Measurements from ENCODE around the gene BBS10.
"Not testable (repeated sequence)": the region's sequence is repeated elsewhere in the genome, so short reads cannot be mapped to it uniquely, and the experiment has no call there.

Gene BBS10

DNA sequence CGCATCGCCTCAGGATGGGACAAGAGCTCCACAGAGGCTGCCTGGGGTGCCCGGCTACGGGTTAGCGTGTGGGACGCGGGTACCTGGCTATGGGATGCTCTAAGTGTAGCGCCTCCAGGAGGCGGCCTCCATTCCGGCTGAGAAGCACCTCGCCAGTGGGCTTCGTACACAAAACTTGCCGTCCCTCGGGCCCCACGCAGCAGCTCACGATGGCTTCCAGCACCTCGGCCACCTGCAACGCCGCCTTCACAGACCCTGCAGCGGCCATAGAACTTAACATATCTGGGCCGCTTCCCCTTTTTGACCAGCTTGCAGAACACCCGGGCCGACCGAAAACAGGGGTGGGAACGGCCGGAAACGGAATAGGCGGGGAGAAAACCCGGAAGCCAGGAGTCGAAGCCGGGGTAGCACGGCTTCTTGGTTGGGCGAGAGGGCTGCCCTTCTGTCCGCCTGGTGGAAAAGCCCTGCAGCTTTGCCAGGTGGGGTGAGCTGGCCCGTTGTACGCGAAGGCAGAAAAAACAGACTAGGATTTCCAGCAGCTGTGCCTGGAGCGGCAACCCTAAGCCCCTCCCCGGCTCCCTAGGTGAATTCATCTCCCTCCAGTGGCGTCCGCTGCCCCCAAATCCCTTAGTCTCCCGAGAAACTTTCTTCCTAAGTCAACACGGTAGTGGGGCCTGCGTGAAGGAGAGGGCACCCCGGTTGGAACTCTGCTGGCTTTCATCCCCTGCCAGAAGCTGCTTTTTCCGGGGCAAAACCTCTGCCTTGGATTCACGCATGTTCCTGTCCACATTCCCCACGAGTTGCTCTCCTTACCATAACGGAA lies at the start of gene BBS10:
TSS of gene BBS10 (minus strand) at position 337 of the 823 bp plus-strand sequence. CDS start at position 280, 57 bp downstream.
- peak; percentile 91 for DNase-seq

DNA sequence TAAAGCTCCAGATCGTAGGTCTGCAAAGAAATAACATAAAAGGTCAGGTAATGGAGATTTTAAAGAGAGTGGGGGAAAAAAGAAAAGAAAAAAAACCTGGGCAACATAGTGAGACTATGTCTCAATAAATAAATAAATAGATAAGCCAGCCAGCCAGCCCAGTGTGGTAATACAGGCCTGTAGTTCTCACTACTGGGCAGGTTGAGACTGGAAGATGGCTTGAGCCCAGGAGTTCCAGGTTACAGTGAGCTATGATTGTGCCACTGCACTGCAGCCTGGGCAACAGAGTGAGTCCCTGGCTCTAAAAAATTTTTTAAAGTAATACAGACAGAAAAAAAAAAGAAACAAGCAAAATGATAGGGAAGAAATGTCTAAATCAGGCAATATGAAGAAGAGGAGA lies 43.2 kb upstream of the BBS10 start:
- DNase-seq = no peak

DNA sequence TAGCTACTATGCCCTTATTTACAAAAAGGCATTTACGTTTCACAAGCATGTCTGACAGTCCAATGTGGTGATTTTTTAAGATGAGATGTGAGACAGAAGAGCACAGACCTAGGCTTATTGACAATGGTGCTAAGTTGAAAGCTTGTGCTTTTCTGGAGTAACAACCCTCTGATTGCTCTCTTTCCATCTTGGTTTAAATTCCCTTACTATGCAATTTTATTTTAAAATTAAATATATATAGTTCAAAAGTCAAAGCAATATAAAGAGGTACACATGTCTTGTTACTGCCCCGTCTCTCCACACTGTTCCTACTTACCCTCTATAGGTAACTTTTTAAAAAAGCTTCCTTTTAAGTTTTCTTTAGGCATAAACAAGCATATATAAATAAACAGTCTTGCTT lies 39.4 kb upstream of the BBS10 start:
- no peak for DNase-seq

DNA sequence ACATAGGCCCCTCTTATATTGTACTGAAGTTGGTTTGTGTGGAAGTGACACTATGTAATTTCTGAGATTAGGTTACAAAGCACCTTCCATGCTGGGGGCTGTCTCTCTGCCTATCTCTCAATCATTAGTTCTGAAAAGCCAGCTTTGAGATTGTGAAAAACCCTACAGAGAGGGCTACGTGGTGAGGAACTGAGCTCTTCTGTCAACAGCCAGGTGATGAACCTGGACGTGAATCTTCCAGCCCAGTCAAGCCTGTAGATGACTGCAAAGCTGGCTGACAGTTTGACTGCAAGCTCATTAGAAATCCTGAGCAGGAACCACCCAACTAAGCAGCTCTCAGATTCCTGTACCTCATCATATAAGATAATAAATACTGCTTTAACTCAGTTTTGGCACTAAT lies 36.3 kb upstream of the BBS10 start:
- DNase-seq = no peak

DNA sequence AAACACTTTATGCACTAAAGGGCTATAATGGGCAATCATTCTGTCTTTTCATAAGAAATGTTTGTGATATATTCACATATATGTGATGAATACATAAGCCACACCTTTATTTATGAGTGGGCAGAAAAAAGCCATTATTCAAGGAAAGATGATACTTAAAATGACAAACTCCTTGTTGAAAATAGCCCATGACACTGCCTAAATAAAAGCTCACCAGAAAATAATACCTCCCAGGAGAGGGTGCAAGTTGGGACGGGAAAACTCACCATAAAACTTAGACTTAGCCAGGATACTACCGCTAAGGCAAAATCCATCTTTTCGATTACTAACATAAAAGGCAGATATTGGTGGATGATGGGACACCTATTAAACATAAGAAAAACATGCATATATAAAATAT lies 35.8 kb upstream of the BBS10 start:
- no peak for DNase-seq

DNA sequence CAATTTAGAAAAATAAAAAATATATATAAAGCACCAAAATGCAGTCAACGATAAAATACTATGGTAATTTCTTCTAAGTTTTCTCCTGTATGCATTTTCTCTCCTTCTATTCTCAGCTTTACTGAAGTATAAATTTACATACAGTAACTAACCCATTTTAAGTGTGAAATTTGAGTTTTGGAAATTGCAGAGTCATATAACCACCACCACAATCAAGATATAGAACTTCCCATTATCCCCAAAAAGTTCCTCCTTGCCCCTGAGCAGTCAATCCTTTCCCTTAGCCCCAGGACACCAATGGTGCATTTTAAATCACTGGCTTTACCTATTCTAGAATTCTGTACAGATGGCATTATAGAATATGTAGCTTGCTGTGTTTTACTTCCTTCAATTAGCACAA lies 31.0 kb upstream of the BBS10 start:
- no peak for DNase-seq

DNA sequence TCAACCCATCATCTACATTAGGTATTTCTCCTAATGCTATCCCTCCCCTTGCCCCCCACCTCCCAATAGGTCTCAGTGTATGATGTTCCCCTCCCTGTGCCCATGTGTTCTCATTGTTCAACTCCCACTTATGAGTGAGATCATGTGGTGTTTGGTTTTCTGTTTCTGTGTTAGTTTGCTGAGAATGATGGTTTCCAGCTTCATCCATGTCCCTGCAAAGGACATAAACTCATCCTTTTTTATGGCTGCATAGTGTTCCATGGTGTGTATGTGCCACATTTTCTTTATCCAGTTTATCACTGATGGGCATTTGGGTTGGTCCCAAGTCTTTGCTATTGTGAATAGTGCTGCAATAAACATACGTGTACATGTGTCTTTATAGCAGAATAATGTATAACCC lies 28.7 kb upstream of the BBS10 start:
- not testable (repeated sequence) for DNase-seq

DNA sequence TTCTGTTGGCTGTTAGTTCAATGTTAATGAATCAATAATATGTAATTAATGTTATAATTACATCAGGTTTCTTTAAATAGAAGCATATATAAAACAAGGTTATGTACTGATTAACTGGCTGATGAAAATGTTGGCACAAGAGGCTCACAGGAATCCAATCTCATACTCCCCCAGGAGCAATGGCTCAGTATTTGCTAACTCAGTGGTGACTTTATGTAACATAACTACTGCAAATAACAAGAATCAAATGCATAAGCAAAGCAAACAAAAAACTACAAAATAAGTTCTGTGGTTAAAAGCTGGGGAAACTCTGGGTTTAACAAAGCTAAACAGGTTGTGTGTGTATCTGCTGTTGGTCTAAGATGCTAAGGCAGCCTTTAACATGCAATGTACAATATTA lies 27.7 kb upstream of the BBS10 start:
- no peak for DNase-seq

DNA sequence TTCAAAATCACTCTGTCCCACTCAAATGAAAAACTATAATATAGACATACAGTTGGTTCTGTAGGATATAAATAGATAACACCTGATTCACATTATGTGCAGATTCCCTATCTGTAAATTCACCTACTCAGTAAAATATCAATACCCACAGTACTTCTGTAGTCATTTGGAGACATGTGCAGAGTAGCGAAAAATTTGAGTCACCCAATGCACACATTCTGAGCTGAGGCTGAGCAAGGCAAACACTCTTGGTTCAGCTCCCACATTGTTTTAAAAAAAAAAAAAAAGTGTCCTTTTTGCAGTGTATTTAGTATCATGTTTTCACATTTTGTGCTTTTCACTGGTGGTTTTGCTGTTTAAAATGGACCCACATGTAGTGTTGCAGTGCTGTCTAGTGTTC lies 27.3 kb upstream of the BBS10 start:
- DNase-seq = peak; percentile 5

DNA sequence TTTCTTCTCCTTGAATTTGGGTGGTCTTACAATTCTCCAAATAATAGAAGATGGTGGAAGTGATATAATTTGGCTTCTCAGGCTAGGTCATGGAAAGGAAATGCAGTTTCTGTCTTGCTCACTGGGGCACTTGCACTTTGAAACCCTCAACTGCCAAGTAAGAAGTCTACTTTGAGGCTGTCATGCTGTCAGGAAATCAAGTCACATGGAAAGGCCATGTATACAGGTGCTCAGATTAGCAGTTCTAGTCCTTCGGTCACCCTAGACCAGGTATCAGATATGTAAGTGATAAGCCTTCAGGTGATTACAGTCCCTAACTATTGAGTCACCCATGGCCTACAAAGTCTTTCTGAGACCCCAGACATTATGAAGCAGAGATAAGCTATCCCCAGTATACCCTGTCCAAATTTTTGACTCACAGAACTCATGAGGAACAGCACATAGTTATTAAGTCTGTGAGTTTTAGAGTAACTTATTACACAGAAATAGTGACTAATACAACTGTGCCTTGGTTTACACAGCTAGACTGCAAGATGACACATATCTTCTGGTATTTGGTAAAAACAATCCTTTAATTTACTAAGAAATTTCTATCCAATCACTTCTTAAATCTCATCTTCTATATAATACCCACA lies 26.3 kb upstream of the BBS10 start:
- no peak for DNase-seq

DNA sequence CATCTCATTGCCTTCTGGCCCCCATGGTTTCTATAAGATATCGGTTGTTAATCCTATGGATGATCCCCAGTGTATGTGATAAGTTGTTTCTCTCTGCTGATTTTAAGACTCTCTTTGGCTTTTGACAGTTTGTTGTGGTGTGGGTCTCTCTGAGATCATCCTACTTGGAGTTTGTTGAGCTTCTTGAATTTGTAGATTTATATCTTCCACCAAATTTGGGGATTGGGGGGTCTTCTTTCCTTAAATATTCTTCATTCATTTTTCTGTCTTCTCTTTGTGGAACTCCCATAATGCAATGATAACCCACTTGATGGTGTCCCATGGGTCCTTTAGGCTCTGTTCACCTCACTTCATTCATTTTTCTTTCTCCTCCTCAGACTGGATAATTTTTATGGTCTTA lies 20.0 kb upstream of the BBS10 start:
- DNase-seq = no peak

DNA sequence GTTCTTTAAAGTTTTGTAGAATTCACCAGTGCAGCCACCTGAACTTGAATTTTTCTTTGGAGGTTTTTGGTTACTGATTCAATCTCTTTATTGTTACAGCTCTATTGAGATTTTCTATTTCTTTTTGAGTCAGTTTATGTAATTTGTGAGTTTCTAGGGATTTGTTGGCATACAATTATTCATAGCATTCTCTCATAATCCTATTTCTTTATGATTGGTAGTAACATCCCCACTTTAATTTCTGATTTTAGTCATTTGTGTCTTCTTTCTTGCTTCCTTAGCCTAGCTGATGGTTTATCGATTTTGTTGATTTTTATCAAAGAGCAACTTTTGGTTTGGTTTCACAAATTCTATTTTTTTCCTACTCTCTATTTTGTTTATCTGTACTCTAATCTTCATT lies 17.9 kb upstream of the BBS10 start:
- DNase-seq = no peak

DNA sequence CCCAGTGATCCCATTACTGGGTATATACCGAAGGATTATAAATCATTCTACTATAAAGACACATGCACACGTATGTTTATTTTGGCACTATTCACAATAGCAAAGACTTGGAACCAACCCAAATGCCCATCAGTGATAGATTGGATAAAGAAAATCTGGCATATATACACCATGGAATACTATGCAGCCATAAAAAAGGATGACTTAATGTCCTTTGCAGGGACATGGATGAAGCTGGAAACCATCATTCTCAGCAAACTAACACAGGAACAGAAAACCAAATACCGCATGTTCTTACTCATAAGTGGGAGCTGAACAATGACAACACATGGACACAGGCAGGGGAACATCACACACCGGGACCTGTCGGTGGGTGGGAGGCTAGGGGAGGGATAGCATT lies 15.9 kb upstream of the BBS10 start:
- not testable (repeated sequence) for DNase-seq

DNA sequence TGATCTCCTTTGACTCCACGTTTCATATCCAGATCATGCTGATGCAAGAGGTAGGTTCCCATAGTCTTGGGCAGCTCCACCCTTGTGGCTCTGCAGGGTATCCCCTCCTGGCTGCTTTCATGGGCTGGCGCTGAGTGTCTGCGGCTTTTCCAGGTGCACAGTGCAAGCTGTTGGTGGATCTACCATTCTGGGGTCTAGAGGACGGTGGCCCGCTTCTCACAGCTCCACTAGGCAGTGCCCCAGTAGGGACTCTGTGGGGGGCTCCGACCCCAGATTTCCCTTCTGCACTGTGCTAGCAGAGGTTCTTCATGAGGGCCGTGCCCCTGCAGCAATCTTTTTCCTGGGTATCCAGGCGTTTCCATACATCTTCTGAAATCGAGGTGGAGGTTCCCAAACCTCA lies 12.1 kb upstream of the BBS10 start:
- no peak for DNase-seq

DNA sequence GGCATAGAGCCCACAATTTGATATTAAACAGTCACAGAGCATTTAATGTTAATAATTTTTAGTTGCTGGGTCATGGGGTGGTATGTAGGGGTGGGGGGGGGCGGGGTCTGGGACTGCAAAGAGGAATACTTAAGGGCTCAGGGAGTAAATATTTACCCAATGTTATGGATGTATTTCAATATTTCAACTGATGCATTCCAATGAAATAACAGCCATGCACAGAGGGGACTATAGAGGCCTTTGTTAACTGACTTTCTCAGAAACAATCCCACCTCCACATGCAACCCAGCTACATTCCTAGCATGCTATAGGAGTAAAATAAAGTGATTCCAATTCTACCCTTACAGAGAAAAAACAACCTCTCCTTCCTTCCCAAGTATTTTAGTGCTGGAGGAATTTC lies 7.9 kb upstream of the BBS10 start:
- no peak for DNase-seq

DNA sequence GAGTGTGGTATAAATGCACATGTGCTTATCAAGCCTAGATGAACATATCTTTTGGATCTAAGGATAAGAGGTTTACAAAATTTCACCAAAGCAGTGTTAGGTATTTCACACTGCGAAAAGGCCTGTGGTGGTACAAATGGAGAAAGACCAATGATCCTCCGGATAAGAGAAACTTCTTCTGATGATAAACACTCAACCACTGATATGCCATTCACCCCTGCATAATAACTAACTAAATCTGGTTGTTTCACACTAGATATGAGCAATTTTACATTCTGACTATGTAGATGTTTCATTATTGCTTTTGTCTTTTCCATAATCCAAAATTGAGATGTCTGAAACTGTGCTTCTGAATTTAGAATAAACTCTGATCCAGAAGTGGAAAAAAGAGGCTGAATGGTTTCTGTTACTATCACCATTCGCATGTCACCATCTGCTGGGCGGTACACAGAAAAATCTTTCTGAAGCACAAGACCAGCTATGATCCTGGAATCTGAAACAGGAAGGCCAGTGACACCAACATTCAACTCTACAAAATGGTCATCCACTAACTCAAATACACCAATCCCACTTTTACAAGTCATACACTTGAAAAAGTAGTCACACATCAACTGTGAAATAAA lies 1.3 kb downstream of the BBS10 start:
- DNase-seq = peak; percentile 42

DNA sequence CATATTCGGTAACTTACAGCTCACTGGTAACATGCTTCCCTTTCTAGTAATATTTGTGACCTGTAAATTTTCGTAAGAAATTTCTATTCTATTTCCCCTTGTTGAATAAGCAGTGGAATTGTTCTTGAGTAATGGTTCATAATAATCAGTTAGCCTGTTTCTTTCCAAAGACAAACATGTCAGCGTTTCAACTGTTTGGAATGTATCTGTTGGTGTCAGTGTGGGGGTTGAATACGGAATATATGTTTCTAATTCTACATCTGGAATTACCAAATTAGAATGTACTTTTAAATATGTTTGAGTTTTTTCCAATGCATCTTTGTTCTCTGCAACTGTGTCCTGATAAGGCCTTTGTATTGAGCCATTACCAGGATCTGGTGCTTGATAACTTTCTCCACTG lies 2.0 kb downstream of the BBS10 start:
- no peak for DNase-seq

DNA sequence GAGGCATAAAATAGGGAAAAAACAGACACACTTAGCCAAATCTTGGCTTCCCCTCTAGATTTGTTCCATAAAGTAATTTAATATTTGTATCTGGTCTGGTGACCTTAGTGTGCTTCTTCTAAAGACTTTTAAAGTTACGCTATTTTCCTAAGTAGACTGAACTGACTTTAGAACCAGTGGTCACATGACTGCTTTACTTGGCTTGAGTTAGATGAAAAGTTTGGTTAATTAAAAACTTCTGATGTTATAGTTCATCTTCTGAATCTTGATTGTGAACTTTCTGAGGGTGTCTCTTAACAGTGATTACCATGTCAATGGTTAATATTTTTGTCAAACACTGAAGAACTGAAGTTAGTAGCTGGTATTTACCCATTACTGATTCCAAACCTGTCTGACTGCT lies 2.6 kb downstream of the BBS10 start:
- DNase-seq = no peak

DNA sequence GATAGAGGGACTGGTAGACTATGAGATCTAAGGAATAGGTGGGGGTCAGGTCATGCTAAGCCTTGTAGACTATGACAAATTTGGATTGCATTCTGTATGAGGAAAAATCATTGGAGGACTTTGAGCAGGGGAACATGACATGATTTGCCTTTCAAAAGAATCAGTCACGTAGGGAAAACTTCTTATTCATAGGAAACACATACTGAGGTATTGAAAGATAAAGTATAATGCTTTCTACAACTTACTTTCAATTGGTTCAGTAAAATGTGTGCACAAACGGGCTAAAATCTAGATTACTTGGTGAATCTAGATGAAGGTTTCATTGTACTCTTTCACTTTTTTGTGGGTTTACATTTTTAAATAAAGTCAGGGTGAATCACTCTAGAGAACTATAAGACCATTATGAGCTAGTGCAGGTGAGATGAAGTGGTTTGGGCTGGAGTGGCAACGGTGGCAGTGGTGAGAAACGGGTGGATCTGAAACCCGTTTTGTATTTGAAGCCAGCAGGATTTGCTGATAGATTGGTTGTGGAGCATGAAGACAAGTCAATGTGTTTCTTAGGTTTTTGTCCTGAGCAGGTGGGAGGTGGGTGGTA lies 6.7 kb downstream of the BBS10 start:
- no peak for DNase-seq

DNA sequence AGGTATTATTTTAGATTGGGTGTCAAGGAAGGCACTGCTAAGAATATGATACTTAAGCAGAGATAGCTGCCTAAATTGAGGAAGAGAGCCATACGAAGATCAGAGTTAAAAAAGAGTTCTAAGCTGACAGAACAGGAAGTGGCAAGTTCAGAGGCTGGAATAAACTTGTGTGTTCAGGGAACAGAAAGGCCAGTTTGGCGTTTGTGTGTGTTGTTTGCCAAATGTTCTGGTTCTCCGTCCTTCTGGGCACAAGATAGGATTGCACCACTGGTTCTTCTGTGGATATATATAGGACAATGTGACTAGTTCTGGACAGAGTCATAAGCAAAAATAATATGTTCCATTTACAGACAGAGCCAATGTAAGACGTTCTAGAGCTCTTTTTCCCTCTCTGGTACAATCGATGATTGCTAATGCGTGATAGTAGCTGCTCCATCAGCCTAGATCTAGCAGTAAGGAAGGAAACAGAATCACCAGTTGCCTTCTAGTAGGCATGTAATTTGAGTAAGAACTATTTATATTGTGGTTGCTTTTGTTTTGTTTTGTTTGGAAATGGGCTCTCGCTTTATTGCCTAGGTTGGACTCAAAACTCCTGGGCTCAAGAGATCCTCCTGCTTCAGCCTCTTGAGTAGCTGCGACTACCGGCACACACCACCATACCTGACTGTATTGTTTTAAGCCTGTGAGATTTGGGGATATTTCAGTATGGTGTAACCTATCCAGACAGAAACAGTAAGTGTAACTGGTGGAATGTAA lies 7.4 kb downstream of the BBS10 start:
- no peak for DNase-seq

DNA sequence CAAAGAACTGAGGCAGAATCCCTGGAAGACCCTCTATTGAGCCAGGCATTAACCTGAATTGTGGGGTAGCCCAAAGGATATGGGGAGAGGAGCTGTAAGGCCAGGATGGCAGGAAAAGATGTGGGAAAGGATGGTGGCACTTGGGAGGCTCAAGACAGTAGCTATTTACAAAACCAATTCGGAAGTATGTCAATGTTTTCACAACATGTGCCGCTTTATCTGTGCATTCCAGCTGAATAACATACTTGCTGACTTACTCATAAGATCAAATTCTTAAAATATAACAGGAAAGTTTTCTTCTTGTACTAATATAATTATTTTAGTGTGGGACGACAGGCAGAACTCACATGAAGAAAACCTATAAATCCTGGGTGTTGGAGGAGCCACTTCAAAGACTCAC lies 10.6 kb downstream of the BBS10 start:
- no peak for DNase-seq

DNA sequence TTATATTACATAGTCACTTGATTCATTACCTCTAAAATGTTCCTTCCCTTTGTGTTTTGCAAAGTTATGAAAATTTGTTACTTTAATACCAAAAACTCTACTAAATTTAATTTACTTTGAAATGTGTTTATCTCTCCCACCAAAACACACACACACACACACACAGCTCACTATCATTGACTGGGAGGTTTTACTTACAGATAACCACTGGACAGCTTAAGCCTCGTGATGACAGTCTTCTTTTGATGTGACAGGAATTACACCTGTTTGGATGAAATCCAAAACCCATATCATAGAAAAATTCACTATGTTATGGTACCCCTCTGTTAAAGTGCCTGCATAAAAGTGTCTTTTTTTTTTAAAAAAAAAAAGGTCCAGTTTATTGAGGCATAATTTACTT lies 15.6 kb downstream of the BBS10 start:
- no peak for DNase-seq

DNA sequence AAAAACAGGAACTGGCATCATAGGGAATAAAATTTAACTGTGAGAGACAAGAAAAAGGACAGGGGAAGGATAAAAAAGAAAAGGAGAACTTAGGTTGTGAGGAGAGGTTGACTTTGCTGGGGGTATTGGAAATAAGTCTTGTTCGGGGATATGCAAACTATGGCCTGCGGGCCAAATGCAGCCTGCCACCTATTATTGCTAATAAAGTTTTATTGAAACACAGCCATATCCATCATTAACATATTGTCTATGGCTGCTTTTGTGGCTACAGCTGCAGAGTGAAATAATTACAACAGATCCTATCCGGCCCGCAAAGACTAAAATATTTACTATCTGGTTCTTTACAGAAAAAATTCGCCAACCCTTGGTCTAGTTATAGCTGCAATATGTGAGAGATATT lies 18.6 kb downstream of the BBS10 start:
- DNase-seq = no peak
